Adrenal gland (tissue), 12 donors: ENCODE data around the gene OR10H1. TPM values are rescaled to one million over a fixed set of nuclear protein-coding genes. Genes with fewer than 3 reads are reported as not detected.
A peak's percentile ranks its signal among the peaks of the same experiment; 100 is the strongest.
"Not testable (repeated sequence)": the region's sequence is repeated elsewhere in the genome, so short reads cannot be mapped to it uniquely, and the experiment has no call there.

Source experiments
- DNase-seq, 7 donors: peaks; one replicate each; pipeline ENCODE4 v3.0.0-alpha.2; 2019 to 2020
- H3K27ac ChIP-seq, 5 donors: fragments of 200-600 bp; sonication (generic) in 4 of 5; 1 replicate in 3 of 5; 2 replicates in 2 of 5; pipeline versions ENCODE4 v1.5.1 to v1.8.0; 2016 to 2020; ENCODE audit warnings: mild to moderate bottlenecking in 1 of 5
- H3K27me3 ChIP-seq: fragments of 200-600 bp; 2 replicates; pipeline ENCODE4 v1.8.0; 2021
- H3K36me3 ChIP-seq, 2 donors: fragments of 200-600 bp; replicated peaks in 1 of 2; 1 replicate in 1 of 2; 2 replicates in 1 of 2; pipeline versions ENCODE4 v1.5.1 to v1.8.0; 2018 to 2022
- H3K4me1 ChIP-seq, 2 donors: fragments of 200-600 bp; replicated peaks in 1 of 2; 1 replicate in 1 of 2; 2 replicates in 1 of 2; pipeline versions ENCODE4 v1.5.1 to v1.8.0; 2018 to 2021
- H3K4me3 ChIP-seq, 4 donors: fragments of 200-600 bp; sonication (generic) in 3 of 4; one replicate each; pipeline ENCODE4 v1.5.1; 2016 to 2018
- H3K9me3 ChIP-seq, 3 donors: fragments of 200-600 bp; sonication (generic) in 1 of 3; replicated peaks in 1 of 3; 1 replicate in 2 of 3; 2 replicates in 1 of 3; pipeline versions ENCODE4 v1.5.1 to v1.8.0; 2016 to 2021
- CTCF ChIP-seq, 6 experiments: fragments of 450-650 bp in 4 of 6; fragments of 200-600 bp in 2 of 6; sonication (generic) in 1 of 6; IDR thresholded peaks; 1 replicate in 5 of 6; 2 replicates in 1 of 6; pipeline versions ENCODE4 v1.5.1 to v1.8.0; 2016 to 2021; ENCODE audit warnings: antibody characterized with exemption in 6 of 6, mild to moderate bottlenecking in 2 of 6, moderate library complexity in 1 of 6
- POLR2A ChIP-seq, 2 donors: fragments of 450-650 bp; IDR thresholded peaks; one replicate each; pipeline ENCODE4 v1.6.1; 2017; ENCODE audit warnings: antibody characterized with exemption in 2 of 2, mild to moderate bottlenecking in 2 of 2, moderate library complexity in 1 of 2
- WGBS, 4 donors: extraction: QIAGEN DNeasy Blood & Tissue Kit in 2 of 4; methylation state at CpG; one replicate each; pipeline versions ENCODE4 v1.1.5 to v1.1.7; 2013 to 2017; 5-methylcytosine and 5-hydroxymethylcytosine counted together
- intact Hi-C, 2 donors: fragments of 100-400 bp; cut with DNase I; formaldehyde crosslinking; loops; one replicate each; pipeline versions ENCODE4 v1.14.1 to v1.15.0; 2022 to 2023
- polyA plus RNA-seq, 3 donors: library from polyadenylated mRNA; stranded (reverse); fragments of 200-250 nt in 2 of 3; fragments of 350-450 nt in 1 of 3; fragmentation: Illumina TruSeq in 1 of 3; extraction: RNeasy Lipid Tissue Mini Kit (QIAGEN cat#74804) in 1 of 3; gene quantifications; one replicate each; pipeline ENCODE4 v1.2.3, GENCODE V29; 2013 to 2014
- total RNA-seq, 9 donors: library from RNA; depleted of rRNA in 4 of 9; stranded (reverse); fragments of >200 nt in 4 of 9; fragments of 120-200 nt in 1 of 9; fragmentation: NEBNext Ultra II Directional in 1 of 9; extraction: Animal tissue kit (Norgen Biotek cat#: 25700) in 1 of 9; gene quantifications; one replicate each; pipeline versions ENCODE4 v1.1.0 to v1.2.4, GENCODE V29; 2013 to 2023
- donor health status: healthy with polysubstance abuse.
- donor health status: Bipolar disorder and iron deficiency.
- donor health status: DM: yes; HTN: yes; CAD: no.
- donor health status: DM: no; HTN: no; CAD: no.
- donor health status: DM: no; HTN: no; CAD: no.
- donor health status: DM: yes; HTN: yes; CAD: no.

The OR10H1 gene
- total and polyA plus RNA-seq, 12 donors = not detected

- WGBS, 4 donors = 1% methylated on average over 9 of the region's 9 CpGs
- Histone ChIP-seq H3K4me1 (no peaks in the 10 kb centered on the region), H3K4me3 (peak overlapping the region in 3 of 4 donors; percentile 13 to 74 (median 34)), H3K36me3 (no peaks in the 10 kb centered on the region), H3K27me3 (no peaks in the 10 kb centered on the region), H3K27ac (peak overlapping the region; percentile 90 to 98 (median 95)), H3K9me3 (no peaks in the 10 kb centered on the region)
- TF ChIP-seq CTCF (IDR thresholded peaks at IDR 0.05) = no peak
- no peak for TF ChIP-seq POLR2A (IDR thresholded peaks at IDR 0.05)
- DNase-seq = no peak
- intact Hi-C loops = no loop called here
These were observed 21.8 kb upstream of the OR10H1 start for GRCh38 chr19:15837221-15837731.

DNA sequence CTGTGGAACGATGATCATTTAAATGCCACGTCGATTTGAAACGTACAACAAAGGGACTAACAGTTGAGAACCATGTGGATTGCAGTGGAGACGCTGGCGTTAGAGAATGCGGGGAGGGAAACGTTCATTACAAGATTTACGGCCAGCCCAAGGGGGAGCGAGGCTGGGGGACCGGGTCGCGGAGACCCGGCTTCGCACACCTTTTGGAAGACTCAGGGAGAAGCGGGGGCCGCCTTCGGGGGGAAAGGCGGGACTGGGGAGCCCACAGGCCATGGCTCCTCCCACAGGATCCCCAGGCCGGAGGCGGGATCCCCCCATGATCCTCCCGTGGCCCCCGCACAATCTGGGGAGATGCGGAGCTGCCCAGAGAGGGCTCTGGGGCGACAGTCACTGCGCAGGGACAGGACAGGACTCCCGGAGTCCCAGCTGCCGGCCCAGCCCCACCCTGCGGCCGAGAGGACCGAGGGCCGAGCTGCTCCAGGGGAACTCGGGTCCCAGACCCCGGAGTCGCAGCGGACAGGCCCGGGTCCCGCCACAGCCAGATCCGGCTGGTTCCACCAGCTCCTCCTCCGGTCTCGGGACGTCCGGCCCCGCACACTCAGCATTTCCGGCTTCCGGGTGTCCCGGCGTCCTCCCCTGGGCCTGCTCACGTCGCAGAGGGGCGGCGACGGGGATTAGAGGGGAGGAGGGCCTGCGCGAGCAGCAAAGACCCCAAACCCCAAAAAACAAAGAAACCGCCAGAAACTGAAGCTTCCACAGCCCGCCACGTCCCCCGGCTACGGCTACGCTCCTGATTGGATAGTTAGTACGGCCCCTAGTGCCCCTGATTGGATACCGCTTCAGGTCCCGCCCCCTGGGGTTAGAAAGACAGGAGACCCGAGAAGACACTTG lies 21.1 kb upstream of the OR10H1 start:
- 0 to 1% (median 0%) methylated on average over 19 to 65 of the region's 65 CpGs for WGBS, 4 donors
- intact Hi-C loops = no loop called here
- H3K9me3 ChIP-seq = no peaks in the 10 kb centered on the region
- H3K27ac ChIP-seq = peak overlapping the region; percentile 90 to 98 (median 95)
- H3K4me3 ChIP-seq = peak overlapping the region; percentile 34 to 93 (median 79)
- peak; percentile 95 to 98 (median 98) for DNase-seq
- H3K4me1 ChIP-seq = no peaks in the 10 kb centered on the region
- peak; percentile 73 to 75 for TF ChIP-seq POLR2A (IDR thresholded peaks at IDR 0.05)
- TF ChIP-seq CTCF (IDR thresholded peaks at IDR 0.05) = no peak
- no peaks in the 10 kb centered on the region for H3K27me3 ChIP-seq
- H3K36me3 ChIP-seq = no peaks in the 10 kb centered on the region

GRCh38 chr19:15835565-15836329 lies 20.3 kb upstream of the OR10H1 start:
- not testable (repeated sequence) for H3K27me3 ChIP-seq

GRCh38 chr19:15834232-15834631 lies 18.8 kb upstream of the OR10H1 start:
- H3K4me1 ChIP-seq, H3K27ac ChIP-seq, H3K4me3 ChIP-seq, H3K36me3 ChIP-seq, DNase-seq, H3K9me3 ChIP-seq, H3K27me3 ChIP-seq, intact Hi-C loops: not testable (repeated sequence)
- 84 to 93% (median 90%) methylated on average over 3 of the region's 3 CpGs for WGBS, 4 donors

More at GRCh38 chr19:15835565-15836329, 20.3 kb upstream of the OR10H1 start:
- Histone ChIP-seq H3K27ac (peak overlapping the region in 4 of 5 donors; percentile 90 to 98 (median 94)), H3K4me3 (peak overlapping the region in 1 of 4 donors; percentile 74)
- H3K36me3 ChIP-seq, intact Hi-C loops, H3K9me3 ChIP-seq, H3K4me1 ChIP-seq: not testable (repeated sequence)
- peak in 1 of 7 donors; percentile 21 for DNase-seq
- WGBS, 4 donors = 39 to 44% (median 41%) methylated on average over 11 of the region's 11 CpGs

DNA sequence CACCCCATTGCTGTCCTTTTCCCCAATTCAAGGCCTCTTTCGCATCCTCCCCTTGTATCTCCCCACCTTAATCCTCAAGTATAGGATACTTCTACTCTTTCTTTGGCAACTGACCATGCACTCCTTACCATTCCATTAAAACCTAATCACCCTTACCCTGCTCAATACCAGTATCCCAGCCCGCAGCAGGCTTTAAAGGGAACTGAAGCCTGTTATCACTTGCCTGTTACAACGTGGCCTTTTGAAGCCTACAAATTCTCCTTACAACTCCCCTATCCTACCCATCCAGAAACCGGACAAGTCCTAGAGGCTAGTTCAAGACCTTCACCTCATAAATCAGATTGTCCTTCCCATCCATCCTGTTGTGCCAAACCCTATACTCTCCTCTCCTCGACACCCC lies 16.2 kb upstream of the OR10H1 start:
- intact Hi-C loops = no loop called here
- no peaks in the 10 kb centered on the region for H3K36me3 ChIP-seq
- H3K27me3 ChIP-seq = no peaks in the 10 kb centered on the region
- no peaks in the 10 kb centered on the region for H3K4me1 ChIP-seq
- no peak for DNase-seq
- H3K9me3 ChIP-seq = no peaks in the 10 kb centered on the region
- H3K4me3 ChIP-seq = no peak overlapping the region
- 63 to 76% (median 69%) methylated on average over 5 of the region's 5 CpGs for WGBS, 4 donors
- no peak overlapping the region for H3K27ac ChIP-seq
- no peak for TF ChIP-seq POLR2A (IDR thresholded peaks at IDR 0.05)
- TF ChIP-seq CTCF (IDR thresholded peaks at IDR 0.05) = no peak
